ENCODE measurements around the gene BLVRB.
"Not testable (repeated sequence)": the region's sequence is repeated elsewhere in the genome, so short reads cannot be mapped to it uniquely, and the experiment has no call there.

BLVRB gene

GRCh38 chr19:40465557-40466218 is at the start of gene BLVRB:
Gene BLVRB (minus strand): TSS chr19:40465745. CDS start chr19:40465688, 57 bp downstream.
- peak; percentile 100 for DNase-seq (ENCODE audit: low read depth)

- no peak for DNase-seq (ENCODE audit: low read depth)
These were observed 48.3 kb upstream of the BLVRB start for GRCh38 chr19:40513741-40514315.

GRCh38 chr19:40513345-40513678 is 47.8 kb upstream of the BLVRB start:
- no peak for DNase-seq (ENCODE audit: low read depth)

- no peak for DNase-seq (ENCODE audit: low read depth)
These were observed 47.2 kb upstream of the BLVRB start for GRCh38 chr19:40512473-40513344.

- DNase-seq (ENCODE audit: low read depth) = no peak
These were observed 46.5 kb upstream of the BLVRB start for GRCh38 chr19:40512110-40512472.

GRCh38 chr19:40511487-40511886 is 45.9 kb upstream of the BLVRB start:
- DNase-seq (ENCODE audit: low read depth) = no peak

GRCh38 chr19:40510526-40511115 is 45.1 kb upstream of the BLVRB start:
- no peak for DNase-seq (ENCODE audit: low read depth)

GRCh38 chr19:40508739-40509260 is 43.3 kb upstream of the BLVRB start:
- DNase-seq (ENCODE audit: low read depth) = no peak

GRCh38 chr19:40507892-40508291 is 42.3 kb upstream of the BLVRB start:
- no peak for DNase-seq (ENCODE audit: low read depth)

- no peak for DNase-seq (ENCODE audit: low read depth)
These were observed 40.6 kb upstream of the BLVRB start for GRCh38 chr19:40506099-40506498.

GRCh38 chr19:40503320-40503695 is 37.8 kb upstream of the BLVRB start:
- no peak for DNase-seq (ENCODE audit: low read depth)

GRCh38 chr19:40502647-40503319 is 37.2 kb upstream of the BLVRB start:
- no peak for DNase-seq (ENCODE audit: low read depth)

GRCh38 chr19:40502081-40502480 is 36.5 kb upstream of the BLVRB start:
- DNase-seq (ENCODE audit: low read depth) = no peak

GRCh38 chr19:40501599-40501998 is 36.1 kb upstream of the BLVRB start:
- DNase-seq (ENCODE audit: low read depth) = no peak

GRCh38 chr19:40500678-40501530 is 35.4 kb upstream of the BLVRB start:
- not testable (repeated sequence) for DNase-seq (ENCODE audit: low read depth)

- no peak for DNase-seq (ENCODE audit: low read depth)
These were observed 33.8 kb upstream of the BLVRB start for GRCh38 chr19:40499320-40499719.

GRCh38 chr19:40497214-40497613 is 31.7 kb upstream of the BLVRB start:
- DNase-seq (ENCODE audit: low read depth) = no peak

- no peak for DNase-seq (ENCODE audit: low read depth)
These were observed 28.8 kb upstream of the BLVRB start for GRCh38 chr19:40494191-40494838.

- no peak for DNase-seq (ENCODE audit: low read depth)
These were observed 28.2 kb upstream of the BLVRB start for GRCh38 chr19:40493778-40494177.

GRCh38 chr19:40492274-40492673 is 26.7 kb upstream of the BLVRB start:
- no peak for DNase-seq (ENCODE audit: low read depth)

GRCh38 chr19:40489882-40490230 is 24.3 kb upstream of the BLVRB start:
- DNase-seq (ENCODE audit: low read depth) = no peak
